A549 treated with CpdA at 1 μM for 4 hours (cell line): ENCODE measurements around the gene SPDEF. TPM values are rescaled to one million over a fixed set of nuclear protein-coding genes. Genes with fewer than 3 reads are reported as not detected.

ENCODE experiments used
- total RNA-seq: library from RNA; stranded (reverse); fragments of 200-300 nt; extraction: Qiagen RNA extraction; gene quantifications from 5 replicates; pipeline ENCODE4 v1.2.3, GENCODE V29; 2022; ENCODE audit warnings: low read depth

The SPDEF gene
- 1.7 to 3.0 TPM (median 2.6 TPM) in 5 replicates for total RNA-seq

DNA sequence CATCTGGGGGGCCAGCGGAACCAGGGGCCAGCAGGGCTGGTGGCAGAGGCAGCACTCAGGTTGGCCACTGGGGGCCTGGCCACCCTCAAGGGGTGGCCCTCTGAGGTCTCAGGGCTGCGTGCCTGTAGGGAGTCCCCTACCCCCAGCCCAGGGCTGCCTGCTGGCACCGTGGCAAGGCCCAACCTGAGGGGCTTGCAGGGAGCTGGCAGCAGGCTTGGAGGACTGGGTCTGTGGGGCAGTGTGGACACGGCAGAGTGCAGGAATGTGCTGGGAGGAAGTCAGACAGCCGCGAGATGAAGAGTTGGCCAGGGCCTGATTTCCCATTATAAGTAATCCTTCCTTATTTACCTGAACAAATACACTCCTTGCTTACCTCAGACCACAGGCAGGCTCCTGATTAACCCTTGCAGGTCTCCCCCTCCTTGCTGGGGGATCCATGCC is at the start of gene SPDEF:
TSS of gene SPDEF (minus strand) at position 299 of the 441 bp plus-strand sequence. CDS start 11,874 bp downstream, outside the sequence.

Other genes with a start within 250 kb of the SPDEF start
- gene NUDT3, start 163.7 kb downstream of the SPDEF start, total RNA-seq = 5.6 to 8.4 TPM (median 6.1 TPM) in 5 replicates
- gene RPS10, start 130.3 kb downstream of the SPDEF start, total RNA-seq = 2,057 to 2,243 TPM (median 2,160 TPM) in 5 replicates
- 0.04 to 0.05 TPM (median 0.05 TPM) in 3 of 5 replicates, not detected in the others for gene PACSIN1, start 90.3 kb downstream of the SPDEF start, total RNA-seq
- gene ILRUN, start 140.4 kb upstream of the SPDEF start, total RNA-seq = 30.3 to 34.0 TPM (median 31.6 TPM) in 5 replicates
- 193 to 223 TPM (median 201 TPM) in 5 replicates for gene SNRPC, start 201.2 kb upstream of the SPDEF start, total RNA-seq
- gene BLTP3A, start 235.8 kb upstream of the SPDEF start, total RNA-seq = 4.6 to 6.3 TPM (median 5.3 TPM) in 5 replicates